IMR-90 (cell line): ENCODE measurements around the gene OSER1.

Experiments
- CEBPB ChIP-seq: IDR thresholded peaks from 2 replicates; pipeline ENCODE4 v1.6.1; 2012; ENCODE audit warnings: low read depth, low read length, improper control_type of control experiment
- CHD1 ChIP-seq: IDR thresholded peaks from 2 replicates; pipeline ENCODE4 v1.6.1; 2012; ENCODE audit warnings: low read depth, low read length, improper control_type of control experiment
- MAZ ChIP-seq: IDR thresholded peaks from 2 replicates; pipeline ENCODE4 v1.6.1; 2012; ENCODE audit warnings: low read depth, mild to moderate bottlenecking, low read length, improper control_type of control experiment, moderate library complexity, borderline replicate concordance
- MXI1 ChIP-seq: IDR thresholded peaks from 2 replicates; pipeline ENCODE4 v1.6.1; 2012; ENCODE audit warnings: low read depth, mild to moderate bottlenecking, low read length, moderate library complexity, borderline replicate concordance
- POLR2A ChIP-seq: IDR thresholded peaks from 2 replicates; pipeline ENCODE4 v1.6.1; 2012; ENCODE audit warnings: mild to moderate bottlenecking, low read depth, low read length
- RAD21 ChIP-seq: IDR thresholded peaks from 2 replicates; pipeline ENCODE4 v1.6.1; 2012; ENCODE audit warnings: low read length, improper control_type of control experiment
- SMC3 ChIP-seq: fragments of 150-350 bp; IDR thresholded peaks from 2 replicates; pipeline ENCODE4 v1.6.1; 2016; ENCODE audit warnings: low read depth, mild to moderate bottlenecking, antibody characterized with exemption, low read length, moderate library complexity
- TF ChIP-seq, protein P1 (sequence below): conservative IDR thresholded peaks from 2 replicates; pipeline ENCODE4 v1.5.1; 2012; ENCODE audit warnings: mild to moderate bottlenecking, low read depth, low read length, improper control_type of control experiment
- TF ChIP-seq, protein P2 (sequence below): fragments of 150-350 bp; IDR thresholded peaks from 2 replicates; pipeline ENCODE4 v1.6.1; 2017; ENCODE audit warnings: mild to moderate bottlenecking, antibody characterized with exemption, low read length, low read depth

DNA sequence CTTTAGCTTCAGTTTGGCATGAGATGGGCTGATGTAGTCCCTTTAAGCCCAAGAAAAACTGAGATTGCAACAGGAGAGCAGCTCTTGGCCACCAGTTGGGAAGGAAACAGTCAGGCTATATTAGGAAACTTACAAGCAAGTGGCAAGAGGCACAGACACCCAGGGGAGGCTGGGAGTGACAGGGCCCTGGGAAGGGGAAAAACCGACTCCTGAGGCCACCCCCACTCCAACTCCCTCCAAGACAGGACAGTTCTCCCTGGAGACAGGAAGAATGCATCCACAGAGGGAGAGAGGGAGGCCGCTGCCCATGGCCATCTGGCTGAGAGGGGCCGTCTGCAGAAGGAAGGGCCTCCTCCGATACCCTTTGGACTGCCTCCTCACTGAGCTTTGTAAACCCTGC is 44.1 kb downstream of the OSER1 start:
- TF ChIP-seq, protein P1, sequence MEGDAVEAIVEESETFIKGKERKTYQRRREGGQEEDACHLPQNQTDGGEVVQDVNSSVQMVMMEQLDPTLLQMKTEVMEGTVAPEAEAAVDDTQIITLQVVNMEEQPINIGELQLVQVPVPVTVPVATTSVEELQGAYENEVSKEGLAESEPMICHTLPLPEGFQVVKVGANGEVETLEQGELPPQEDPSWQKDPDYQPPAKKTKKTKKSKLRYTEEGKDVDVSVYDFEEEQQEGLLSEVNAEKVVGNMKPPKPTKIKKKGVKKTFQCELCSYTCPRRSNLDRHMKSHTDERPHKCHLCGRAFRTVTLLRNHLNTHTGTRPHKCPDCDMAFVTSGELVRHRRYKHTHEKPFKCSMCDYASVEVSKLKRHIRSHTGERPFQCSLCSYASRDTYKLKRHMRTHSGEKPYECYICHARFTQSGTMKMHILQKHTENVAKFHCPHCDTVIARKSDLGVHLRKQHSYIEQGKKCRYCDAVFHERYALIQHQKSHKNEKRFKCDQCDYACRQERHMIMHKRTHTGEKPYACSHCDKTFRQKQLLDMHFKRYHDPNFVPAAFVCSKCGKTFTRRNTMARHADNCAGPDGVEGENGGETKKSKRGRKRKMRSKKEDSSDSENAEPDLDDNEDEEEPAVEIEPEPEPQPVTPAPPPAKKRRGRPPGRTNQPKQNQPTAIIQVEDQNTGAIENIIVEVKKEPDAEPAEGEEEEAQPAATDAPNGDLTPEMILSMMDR = no peak
- TF ChIP-seq MXI1 = no peak
- TF ChIP-seq, protein P2, sequence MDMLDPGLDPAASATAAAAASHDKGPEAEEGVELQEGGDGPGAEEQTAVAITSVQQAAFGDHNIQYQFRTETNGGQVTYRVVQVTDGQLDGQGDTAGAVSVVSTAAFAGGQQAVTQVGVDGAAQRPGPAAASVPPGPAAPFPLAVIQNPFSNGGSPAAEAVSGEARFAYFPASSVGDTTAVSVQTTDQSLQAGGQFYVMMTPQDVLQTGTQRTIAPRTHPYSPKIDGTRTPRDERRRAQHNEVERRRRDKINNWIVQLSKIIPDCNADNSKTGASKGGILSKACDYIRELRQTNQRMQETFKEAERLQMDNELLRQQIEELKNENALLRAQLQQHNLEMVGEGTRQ = no peak
- TF ChIP-seq MAZ = no peak
- TF ChIP-seq POLR2A = no peak
- TF ChIP-seq RAD21 = no peak
- no peak for TF ChIP-seq CHD1
- TF ChIP-seq CEBPB = no peak
- no peak for TF ChIP-seq SMC3
